ENCODE results near the gene HOXD13.

DNA sequence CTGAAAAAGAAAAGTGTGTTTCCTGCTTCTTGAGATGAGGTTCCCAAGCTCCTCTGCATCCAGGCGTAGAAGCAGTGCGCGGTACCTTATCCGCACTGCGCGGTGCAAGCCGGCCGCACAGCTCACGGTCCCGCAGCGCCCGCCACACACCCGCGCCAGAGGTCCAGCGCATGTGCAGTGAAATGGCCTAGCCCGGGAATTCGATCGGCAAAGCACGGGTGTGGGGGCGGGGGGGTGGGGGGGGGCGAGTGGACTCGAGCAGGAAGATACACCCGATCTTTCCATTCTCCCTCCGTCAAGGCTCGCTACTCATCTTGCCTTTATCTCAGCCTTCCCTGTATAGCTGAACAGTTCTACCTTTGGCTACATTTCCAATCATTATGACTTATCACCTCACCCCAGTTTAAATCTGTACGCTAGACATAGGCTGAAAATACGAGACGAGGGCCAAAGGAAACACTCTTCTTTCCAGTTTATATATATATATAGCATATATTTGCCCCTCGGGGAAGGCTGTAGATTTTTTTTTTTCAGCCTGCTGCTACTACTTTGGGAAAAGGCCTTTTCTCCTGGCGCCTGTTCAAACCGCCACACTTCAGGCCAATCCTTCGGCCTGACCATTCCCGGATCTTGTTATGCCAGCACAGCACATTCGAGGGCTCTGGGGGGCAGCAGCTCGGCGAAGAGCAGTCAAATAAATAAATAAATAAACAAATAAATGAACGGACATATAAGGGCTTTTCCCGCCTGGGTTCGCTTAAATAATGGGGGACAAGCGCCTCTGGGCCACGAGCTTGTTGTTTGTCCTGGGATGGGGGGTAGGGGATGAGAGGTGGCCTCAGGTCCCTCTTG is 47.4 kb downstream of the HOXD13 start:
- TF ChIP-seq, protein P1, sequence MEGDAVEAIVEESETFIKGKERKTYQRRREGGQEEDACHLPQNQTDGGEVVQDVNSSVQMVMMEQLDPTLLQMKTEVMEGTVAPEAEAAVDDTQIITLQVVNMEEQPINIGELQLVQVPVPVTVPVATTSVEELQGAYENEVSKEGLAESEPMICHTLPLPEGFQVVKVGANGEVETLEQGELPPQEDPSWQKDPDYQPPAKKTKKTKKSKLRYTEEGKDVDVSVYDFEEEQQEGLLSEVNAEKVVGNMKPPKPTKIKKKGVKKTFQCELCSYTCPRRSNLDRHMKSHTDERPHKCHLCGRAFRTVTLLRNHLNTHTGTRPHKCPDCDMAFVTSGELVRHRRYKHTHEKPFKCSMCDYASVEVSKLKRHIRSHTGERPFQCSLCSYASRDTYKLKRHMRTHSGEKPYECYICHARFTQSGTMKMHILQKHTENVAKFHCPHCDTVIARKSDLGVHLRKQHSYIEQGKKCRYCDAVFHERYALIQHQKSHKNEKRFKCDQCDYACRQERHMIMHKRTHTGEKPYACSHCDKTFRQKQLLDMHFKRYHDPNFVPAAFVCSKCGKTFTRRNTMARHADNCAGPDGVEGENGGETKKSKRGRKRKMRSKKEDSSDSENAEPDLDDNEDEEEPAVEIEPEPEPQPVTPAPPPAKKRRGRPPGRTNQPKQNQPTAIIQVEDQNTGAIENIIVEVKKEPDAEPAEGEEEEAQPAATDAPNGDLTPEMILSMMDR (conservative IDR thresholded peaks at IDR 0.05; ENCODE audit: low read depth, low read length), result no peak
- TF ChIP-seq EZH2 (IDR thresholded peaks at IDR 0.05; ENCODE audit: borderline replicate concordance, low read depth, low read length, poor library complexity, severe bottlenecking), result no peak
